Endothelial cell of umbilical vein (primary cell): ENCODE measurements around the gene PIK3R1. TPM values are rescaled to one million over a fixed set of nuclear protein-coding genes. Genes with fewer than 3 reads are reported as not detected.
A peak's percentile ranks its signal among the peaks of the same experiment; 100 is the strongest.

Experiments
- BruUV-seq: library from RNA; stranded (reverse); fragments of 400-500 nt; replicated peaks from 2 replicates; lab custom pipeline; 2021; lab: Mats Ljungman, UMichigan
- CTCF ChIA-PET: fragments of 300-600, 350-600 bp; sonication (Branson Sonifier 250); formaldehyde crosslinking; loops from one replicate; lab custom pipeline; 2021; ENCODE audit warnings: antibody characterized with exemption, inconsistent platforms; lab: Charles Lee
- POLR2A ChIA-PET: fragments of 300-600, 350-600 bp; sonication (Branson Sonifier 250); formaldehyde crosslinking; loops from one replicate; lab custom pipeline; 2021; ENCODE audit warnings: antibody characterized with exemption, inconsistent platforms; lab: Charles Lee
- DNase-seq: peaks from one replicate; pipeline ENCODE4 v3.0.0-alpha.2; 2011; ENCODE audit warnings: low read depth, low spot score
- FAIRE-seq: peaks from 2 replicates; lab custom pipeline; 2011; peaks lifted over from hg19 to GRCh38; lab: Jason Lieb, UNC
- H2AFZ ChIP-seq: 2 replicates; pipeline ENCODE4 v1.6.0; 2012; ENCODE audit warnings: low read depth, low read length, control low read depth, inconsistent platforms
- H3K27ac ChIP-seq: 2 replicates; pipeline ENCODE4 v1.5.1; 2011; ENCODE audit warnings: low read depth, mild to moderate bottlenecking, control low read depth, low read length, moderate library complexity; ENCODE audit not compliant: insufficient read depth
- H3K27me3 ChIP-seq, 2 experiments: 2 replicates each; pipeline versions ENCODE4 v1.6.0 to v1.6.1; 2011; ENCODE audit warnings: low read length in 2 of 2, mixed read lengths in 1 of 2; ENCODE audit not compliant: control insufficient read depth in 2 of 2, insufficient read depth in 2 of 2
- H3K36me3 ChIP-seq, 2 experiments: 2 replicates in 1 of 2; 3 replicates in 1 of 2; pipeline ENCODE4 v1.5.1; 2011; ENCODE audit warnings: low read length in 2 of 2, mild to moderate bottlenecking in 1 of 2, moderate library complexity in 1 of 2; ENCODE audit not compliant: control insufficient read depth in 2 of 2, insufficient read depth in 2 of 2; ENCODE audit errors: extremely low read depth in 1 of 2
- H3K4me1 ChIP-seq: 3 replicates; pipeline ENCODE4 v1.5.1; 2011; ENCODE audit warnings: mild to moderate bottlenecking, low read length; ENCODE audit not compliant: control insufficient read depth, insufficient read depth; ENCODE audit errors: extremely low read depth
- H3K4me2 ChIP-seq: 2 replicates; pipeline ENCODE4 v1.6.1; 2011; ENCODE audit warnings: low read length, control low read depth, mixed read lengths; ENCODE audit not compliant: insufficient read depth
- H3K4me3 ChIP-seq, 3 experiments: fragments of 200-600 bp in 1 of 3; sonication (generic), shearing (Covaris generic) in 1 of 3; replicated peaks in 1 of 3; 2 replicates each; pipeline ENCODE4 v1.5.1; 2011 to 2016; ENCODE audit warnings: control low read depth in 3 of 3, low read length in 3 of 3, mild to moderate bottlenecking in 2 of 3, inconsistent platforms in 1 of 3, low read depth in 1 of 3, moderate library complexity in 1 of 3; ENCODE audit not compliant: insufficient read depth in 1 of 3
- H3K79me2 ChIP-seq: 2 replicates; pipeline ENCODE4 v1.6.0; 2012; ENCODE audit warnings: low read length, inconsistent platforms; ENCODE audit not compliant: control insufficient read depth, insufficient read depth
- H3K9ac ChIP-seq: replicated peaks from 2 replicates; pipeline ENCODE3; 2011; ENCODE audit warnings: low read length, control low read depth; ENCODE audit not compliant: insufficient read depth; ENCODE audit errors: extremely low read depth
- H3K9me1 ChIP-seq: replicated peaks from 3 replicates; pipeline ENCODE4 v1.6.0; 2011; ENCODE audit warnings: mild to moderate bottlenecking, low read length; ENCODE audit not compliant: control insufficient read depth, insufficient read depth; ENCODE audit errors: extremely low read depth
- H3K9me3 ChIP-seq: replicated peaks from 2 replicates; pipeline ENCODE4 v1.5.1; 2012; ENCODE audit warnings: low read length, inconsistent platforms; ENCODE audit not compliant: control insufficient read depth, insufficient read depth
- H4K20me1 ChIP-seq: replicated peaks from 2 replicates; pipeline ENCODE3; 2011; ENCODE audit warnings: mild to moderate bottlenecking, low read length; ENCODE audit not compliant: control insufficient read depth, insufficient read depth; ENCODE audit errors: extremely low read depth
- CTCF ChIP-seq, 2 donors: IDR thresholded peaks; 1 replicate in 1 of 2; 2 replicates in 1 of 2; pipeline ENCODE4 v1.5.1; 2011; ENCODE audit warnings: low read length in 2 of 2, mild to moderate bottlenecking in 2 of 2, moderate library complexity in 2 of 2, control low read depth in 1 of 2, inconsistent platforms in 1 of 2, low read depth in 1 of 2; ENCODE audit not compliant: insufficient read depth in 1 of 2; ENCODE audit errors: extremely low read depth in 1 of 2
- EZH2 ChIP-seq: IDR thresholded peaks from 2 replicates; pipeline ENCODE4 v1.6.1; 2012; ENCODE audit warnings: borderline replicate concordance, low read depth, mild to moderate bottlenecking, moderate library complexity, low read length, inconsistent platforms; ENCODE audit not compliant: severe bottlenecking
- FOS ChIP-seq: IDR thresholded peaks from 2 replicates; pipeline ENCODE4 v1.6.1; 2011; ENCODE audit warnings: mild to moderate bottlenecking, low read length, moderate library complexity, borderline replicate concordance; ENCODE audit not compliant: insufficient read depth
- GATA2 ChIP-seq: IDR thresholded peaks from 2 replicates; pipeline ENCODE4 v1.7.0; 2011; ENCODE audit warnings: low read depth, mild to moderate bottlenecking, moderate library complexity, mixed read lengths, low read length; ENCODE audit not compliant: insufficient read length, insufficient read depth
- JUN ChIP-seq: IDR thresholded peaks from 2 replicates; pipeline ENCODE4 v1.6.1; 2011; ENCODE audit warnings: borderline replicate concordance, low read depth; ENCODE audit not compliant: insufficient read length, insufficient read depth
- MAX ChIP-seq: IDR thresholded peaks from 2 replicates; pipeline ENCODE4 v1.6.1; 2011; ENCODE audit not compliant: insufficient read depth, insufficient read length
- MYC ChIP-seq: IDR thresholded peaks from one replicate; pipeline ENCODE4 v1.6.1; 2011; ENCODE audit warnings: mild to moderate bottlenecking, low read depth, low read length
- POLR2A ChIP-seq: IDR thresholded peaks from 2 replicates; pipeline ENCODE4 v1.6.1; 2012; ENCODE audit warnings: low read depth, mild to moderate bottlenecking, control low read depth, low read length
- POLR2AphosphoS5 ChIP-seq: IDR thresholded peaks from 2 replicates; pipeline ENCODE4 v1.6.1; 2012; ENCODE audit warnings: low read depth, mild to moderate bottlenecking, control low read depth, low read length, moderate library complexity; ENCODE audit not compliant: insufficient read depth
- dilution Hi-C: fragments of 300-500 bp; cut with MboI; formaldehyde crosslinking; loops from one replicate; pipeline ENCODE4 v1.15.0; 2019; ENCODE audit warnings: low sequenced_read_pairs; ENCODE audit not compliant: extremely low pct_ligation_motif_present
- intact Hi-C: fragments of 100-400 bp; cut with micrococcal nuclease; formaldehyde crosslinking; loops from one replicate; pipeline ENCODE4 v1.10.0; 2022
- polyA plus RNA-seq, 4 experiments: library from polyadenylated mRNA; depleted of rRNA in 3 of 4; stranded (reverse) in 3 of 4; unstranded in 1 of 4; fragments of >200 nt; gene quantifications; 2 replicates each; pipeline versions ENCODE4 v1.2.1 to v1.2.3, GENCODE V29; 2011 to 2012; ENCODE audit warnings: missing spikeins in 1 of 4
- total RNA-seq: library from RNA; stranded (reverse); gene quantifications from 2 replicates; pipeline ENCODE4 v1.2.3, GENCODE V29; 2021

Gene PIK3R1
- total and polyA plus RNA-seq, 2 donors (not counting 3 experiments of a cell fraction or from before 2014, with no cell fraction given) = 2.8 to 30.0 TPM

GRCh38 chr5:68216245-68217046, 890 bp downstream of the PIK3R1 start:
- Histone ChIP-seq H3K36me3 (no peaks in the 10 kb centered on the region), H4K20me1 (peaks cover 10% of the 10 kb centered on the region), H3K79me2 (peaks cover 43% of the 10 kb centered on the region), H2AFZ (peak overlapping the region; percentile 49), H3K4me2 (peak overlapping the region; percentile 99), H3K9me3 (no peaks in the 10 kb centered on the region), H3K27me3 (no peaks in the 10 kb centered on the region), H3K4me3 (peak overlapping the region; percentile 52 to 91 (median 91)), H3K27ac (peak overlapping the region; percentile 36), H3K4me1 (peaks cover 17% of the 10 kb centered on the region), H3K9me1 (no peaks in the 10 kb centered on the region), H3K9ac (peak overlapping the region; percentile 52)
- intact Hi-C loops = loop anchor here (10.0 kb wide), 1 partner anchor 912 kb away; no protein-coding TSS in a partner anchor
- TF ChIP-seq EZH2 (no peak), GATA2 (no peak), MYC (no peak), POLR2AphosphoS5 (no peak), MAX (no peak), FOS (no peak), CTCF (IDR thresholded peaks at IDR 0.05; ENCODE audit: extremely low read depth in 1 of 2, insufficient read depth in 1 of 2, low read depth in 1 of 2, low read length in 2 of 2) (no peak), POLR2A (no peak), JUN (no peak)
- ChIA-PET CTCF (interaction anchor here (0.9 to 4.2 kb wide), 10 partner anchors 8 to 1911 kb away, joined by 3 to 66 read pairs (median 4); no protein-coding TSS in a partner anchor), POLR2A (interaction anchor here (0.7 to 1.3 kb wide), 4 partner anchors 22 to 36 kb away, joined by 3 to 5 read pairs (median 4); no protein-coding TSS in a partner anchor)
- FAIRE-seq (no peak), DNase-seq (peak; percentile 52)
- no TSS peak for BruUV-seq
- dilution Hi-C loops = no loop called here
